GM12878 (cell line): ENCODE data around the gene CTNNAL1. TPM values are rescaled to one million over a fixed set of nuclear protein-coding genes. Genes with fewer than 3 reads are reported as not detected.
"Not testable (repeated sequence)": the region's sequence is repeated elsewhere in the genome, so short reads cannot be mapped to it uniquely, and the experiment has no call there.

ENCODE experiments used
- ATAC-seq: fragments of 200-7000 bp; cut with Tn5 transposase; 3 replicates; pipeline ENCODE4 v1.9.1; 2020; ENCODE audit warnings: mild to moderate bottlenecking, moderate library complexity
- BruUV-seq: library from RNA; stranded (reverse); fragments of 400-500 nt; replicated peaks from 2 replicates; lab custom pipeline; 2021; lab: Mats Ljungman, UMichigan
- CTCF ChIA-PET: fragments of 300-600 bp; sonication (Branson Sonifier 250); formaldehyde crosslinking; extraction: SDS; loops from one replicate; lab custom pipeline; 2021; ENCODE audit warnings: inconsistent platforms; lab: Yijun Ruan, JAX
- POLR2A ChIA-PET: fragments of 350-600 bp; formaldehyde crosslinking; extraction: SDS; loops from one replicate; lab custom pipeline; 2021; ENCODE audit warnings: inconsistent platforms; lab: Charles Lee
- RAD21 ChIA-PET: fragments of 300-600 bp; sonication (Branson Sonifier 250); formaldehyde crosslinking; loops from one replicate; lab custom pipeline; 2023; ENCODE audit warnings: antibody characterized with exemption; ENCODE audit not compliant: unreplicated experiment; lab: Charles Lee
- SMC1A ChIA-PET: fragments of 300-600 bp; sonication (Branson Sonifier 250); formaldehyde crosslinking; loops from one replicate; lab custom pipeline; 2023; ENCODE audit not compliant: unreplicated experiment, uncharacterized antibody; lab: Charles Lee
- DNase-seq: peaks from one replicate; pipeline ENCODE4 v3.0.0-alpha.2; 2011; ENCODE audit warnings: low read depth, low spot score
- FAIRE-seq: peaks from 3 replicates; lab custom pipeline; 2011; peaks lifted over from hg19 to GRCh38; lab: Jason Lieb, UNC
- H2AFZ ChIP-seq: 2 replicates; pipeline ENCODE4 v1.6.0; 2011; ENCODE audit warnings: low read depth, low read length, control low read depth; ENCODE audit not compliant: control insufficient read depth
- H3K27ac ChIP-seq: 2 replicates; pipeline ENCODE4 v1.5.1; 2011; ENCODE audit warnings: control low read depth; ENCODE audit not compliant: control insufficient read depth, insufficient read depth
- H3K27me3 ChIP-seq, 2 experiments: replicated peaks in 1 of 2; 2 replicates each; pipeline versions ENCODE4 v1.6.0 to v1.6.1; 2011; ENCODE audit warnings: low read length in 1 of 2; ENCODE audit not compliant: control insufficient read depth in 2 of 2, insufficient read depth in 2 of 2
- H3K36me3 ChIP-seq, 2 experiments: 2 replicates each; pipeline ENCODE4 v1.5.1; 2011; ENCODE audit warnings: low read length in 1 of 2; ENCODE audit not compliant: control insufficient read depth in 2 of 2, insufficient read depth in 2 of 2
- H3K4me1 ChIP-seq: 2 replicates; pipeline ENCODE4 v1.6.1; 2011; ENCODE audit warnings: mild to moderate bottlenecking, low read length, moderate library complexity, mixed read lengths; ENCODE audit not compliant: control insufficient read depth, insufficient read depth
- H3K4me2 ChIP-seq: 2 replicates; pipeline ENCODE4 v1.6.0; 2011; ENCODE audit warnings: control low read depth; ENCODE audit not compliant: control insufficient read depth, insufficient read depth
- H3K4me3 ChIP-seq: fragments of 200-600 bp; sonication (generic); 2 replicates; pipeline ENCODE4 v1.5.1; 2016
- H3K79me2 ChIP-seq: 2 replicates; pipeline ENCODE4 v1.6.0; 2011; ENCODE audit warnings: low read length; ENCODE audit not compliant: control insufficient read depth, insufficient read depth
- H3K9ac ChIP-seq: 2 replicates; pipeline ENCODE4 v1.8.0; 2011; ENCODE audit warnings: low read length, control low read depth, mixed read lengths; ENCODE audit not compliant: control insufficient read depth, insufficient read depth
- H3K9me3 ChIP-seq: replicated peaks from 3 replicates; pipeline ENCODE4 v1.5.1; 2011; ENCODE audit warnings: mild to moderate bottlenecking, low read length; ENCODE audit not compliant: control insufficient read depth, insufficient read depth
- H4K20me1 ChIP-seq: 2 replicates; pipeline ENCODE4 v1.6.0; 2011; ENCODE audit not compliant: control insufficient read depth, insufficient read depth
- CREM ChIP-seq: IDR thresholded peaks from 2 replicates; pipeline ENCODE4 v1.6.1; 2014; ENCODE audit warnings: antibody characterized with exemption, low read depth
- DPF2 ChIP-seq: fragments of 450-650 bp; IDR thresholded peaks from 2 replicates; pipeline ENCODE4 v1.6.1; 2017; ENCODE audit warnings: mild to moderate bottlenecking
- FOXK2 ChIP-seq: fragments of 450-650 bp; IDR thresholded peaks from 2 replicates; pipeline ENCODE4 v1.6.1; 2017; ENCODE audit warnings: mild to moderate bottlenecking, moderate library complexity
- GABPA ChIP-seq: IDR thresholded peaks from 2 replicates; pipeline ENCODE4 v1.6.1; 2014; ENCODE audit warnings: antibody characterized with exemption, low read depth, mild to moderate bottlenecking, inconsistent platforms
- POLR2AphosphoS2 ChIP-seq: IDR thresholded peaks from 2 replicates; pipeline ENCODE4 v1.6.1; 2011; ENCODE audit warnings: low read depth, mild to moderate bottlenecking, low read length, improper control_type of control experiment, moderate library complexity
- RELA ChIP-seq: fragments of 450-650 bp; IDR thresholded peaks from 2 replicates; pipeline ENCODE4 v1.8.0; 2014; ENCODE audit warnings: borderline replicate concordance; ENCODE audit not compliant: partially characterized antibody
- USF2 ChIP-seq: IDR thresholded peaks from 2 replicates; pipeline ENCODE4 v1.6.1; 2011; ENCODE audit warnings: low read depth, low read length, improper control_type of control experiment, borderline replicate concordance
- WGBS: methylation state at CpG from one replicate; pipeline ENCODE4 v1.1.6; 2016; ENCODE audit warnings: low lambda C conversion rate; ENCODE audit not compliant: insufficient replicate concordance, insufficient coverage; ENCODE audit errors: missing lambda C conversion rate; 5-methylcytosine and 5-hydroxymethylcytosine counted together
- in situ Hi-C: fragments of 300-500 bp; cut with MboI; formaldehyde crosslinking; loops from 9 replicates; pipeline ENCODE4 v1.14.3; 2018; ENCODE audit warnings: mixed read lengths
- intact Hi-C: fragments of 100-400 bp; cut with micrococcal nuclease; formaldehyde crosslinking; loops from one replicate; pipeline ENCODE4 v1.14.2; 2022; ENCODE audit not compliant: unreplicated experiment
- polyA plus RNA-seq, 11 experiments: library from polyadenylated mRNA; depleted of rRNA in 4 of 11; unstranded in 6 of 11; stranded (reverse) in 5 of 11; fragments of >200 nt; fragmentation: Nextera tagmentation in 4 of 11; fragmentation: Illumina TruSeq in 1 of 11; extraction: Ambion mirVana in 4 of 11; extraction: Trizol in 1 of 11; gene quantifications; 1 replicate in 1 of 11; 2 replicates in 10 of 11; pipeline versions ENCODE4 v1.2.1 to v1.2.3, GENCODE V29; 2011 to 2016; ENCODE audit warnings: inconsistent platforms in 2 of 11, missing spikeins in 2 of 11, low read depth in 1 of 11
- total RNA-seq, 4 experiments: library from RNA; depleted of rRNA in 3 of 4; stranded (reverse); fragments of >200 nt in 3 of 4; fragmentation: Illumina TruSeq in 1 of 4; extraction: Trizol in 1 of 4; gene quantifications; 2 replicates each; pipeline versions ENCODE4 v1.2.1 to v1.2.3, GENCODE V29; 2013 to 2021
- TF ChIP-seq, protein P1 (sequence below): fragments of 450-650 bp; formaldehyde crosslinking; IDR thresholded peaks from 2 replicates; pipeline ENCODE4 v1.4.0; 2020; ENCODE audit warnings: mild to moderate bottlenecking, moderate library complexity
- TF ChIP-seq, protein P2 (sequence below): fragments of 450-650 bp; IDR thresholded peaks from 2 replicates; pipeline ENCODE4 v1.6.1; 2018; ENCODE audit warnings: mild to moderate bottlenecking, low read depth, moderate library complexity; ENCODE audit not compliant: partially characterized antibody

CTNNAL1 gene
- total and polyA plus RNA-seq, 10 of the 15 experiments (the other 5 are each of a cell fraction or from before 2014, with no cell fraction given) = 16.3 to 82.5 (median 45.2) TPM

GRCh38 chr9:108972186-108972585, 41.1 kb downstream of the CTNNAL1 start:
- FAIRE-seq = no peak
- no peaks in the 10 kb centered on the region for H4K20me1 ChIP-seq
- TF ChIP-seq GABPA (no peak), POLR2AphosphoS2 (no peak), FOXK2 (no peak), RELA (no peak), CREM (no peak), USF2 (no peak), DPF2 (no peak)
- TF ChIP-seq, protein P1, sequence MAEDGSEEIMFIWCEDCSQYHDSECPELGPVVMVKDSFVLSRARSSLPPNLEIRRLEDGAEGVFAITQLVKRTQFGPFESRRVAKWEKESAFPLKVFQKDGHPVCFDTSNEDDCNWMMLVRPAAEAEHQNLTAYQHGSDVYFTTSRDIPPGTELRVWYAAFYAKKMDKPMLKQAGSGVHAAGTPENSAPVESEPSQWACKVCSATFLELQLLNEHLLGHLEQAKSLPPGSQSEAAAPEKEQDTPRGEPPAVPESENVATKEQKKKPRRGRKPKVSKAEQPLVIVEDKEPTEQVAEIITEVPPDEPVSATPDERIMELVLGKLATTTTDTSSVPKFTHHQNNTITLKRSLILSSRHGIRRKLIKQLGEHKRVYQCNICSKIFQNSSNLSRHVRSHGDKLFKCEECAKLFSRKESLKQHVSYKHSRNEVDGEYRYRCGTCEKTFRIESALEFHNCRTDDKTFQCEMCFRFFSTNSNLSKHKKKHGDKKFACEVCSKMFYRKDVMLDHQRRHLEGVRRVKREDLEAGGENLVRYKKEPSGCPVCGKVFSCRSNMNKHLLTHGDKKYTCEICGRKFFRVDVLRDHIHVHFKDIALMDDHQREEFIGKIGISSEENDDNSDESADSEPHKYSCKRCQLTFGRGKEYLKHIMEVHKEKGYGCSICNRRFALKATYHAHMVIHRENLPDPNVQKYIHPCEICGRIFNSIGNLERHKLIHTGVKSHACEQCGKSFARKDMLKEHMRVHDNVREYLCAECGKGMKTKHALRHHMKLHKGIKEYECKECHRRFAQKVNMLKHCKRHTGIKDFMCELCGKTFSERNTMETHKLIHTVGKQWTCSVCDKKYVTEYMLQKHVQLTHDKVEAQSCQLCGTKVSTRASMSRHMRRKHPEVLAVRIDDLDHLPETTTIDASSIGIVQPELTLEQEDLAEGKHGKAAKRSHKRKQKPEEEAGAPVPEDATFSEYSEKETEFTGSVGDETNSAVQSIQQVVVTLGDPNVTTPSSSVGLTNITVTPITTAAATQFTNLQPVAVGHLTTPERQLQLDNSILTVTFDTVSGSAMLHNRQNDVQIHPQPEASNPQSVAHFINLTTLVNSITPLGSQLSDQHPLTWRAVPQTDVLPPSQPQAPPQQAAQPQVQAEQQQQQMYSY (CRISPR knock-in tag) = no peak
- TF ChIP-seq, protein P2, sequence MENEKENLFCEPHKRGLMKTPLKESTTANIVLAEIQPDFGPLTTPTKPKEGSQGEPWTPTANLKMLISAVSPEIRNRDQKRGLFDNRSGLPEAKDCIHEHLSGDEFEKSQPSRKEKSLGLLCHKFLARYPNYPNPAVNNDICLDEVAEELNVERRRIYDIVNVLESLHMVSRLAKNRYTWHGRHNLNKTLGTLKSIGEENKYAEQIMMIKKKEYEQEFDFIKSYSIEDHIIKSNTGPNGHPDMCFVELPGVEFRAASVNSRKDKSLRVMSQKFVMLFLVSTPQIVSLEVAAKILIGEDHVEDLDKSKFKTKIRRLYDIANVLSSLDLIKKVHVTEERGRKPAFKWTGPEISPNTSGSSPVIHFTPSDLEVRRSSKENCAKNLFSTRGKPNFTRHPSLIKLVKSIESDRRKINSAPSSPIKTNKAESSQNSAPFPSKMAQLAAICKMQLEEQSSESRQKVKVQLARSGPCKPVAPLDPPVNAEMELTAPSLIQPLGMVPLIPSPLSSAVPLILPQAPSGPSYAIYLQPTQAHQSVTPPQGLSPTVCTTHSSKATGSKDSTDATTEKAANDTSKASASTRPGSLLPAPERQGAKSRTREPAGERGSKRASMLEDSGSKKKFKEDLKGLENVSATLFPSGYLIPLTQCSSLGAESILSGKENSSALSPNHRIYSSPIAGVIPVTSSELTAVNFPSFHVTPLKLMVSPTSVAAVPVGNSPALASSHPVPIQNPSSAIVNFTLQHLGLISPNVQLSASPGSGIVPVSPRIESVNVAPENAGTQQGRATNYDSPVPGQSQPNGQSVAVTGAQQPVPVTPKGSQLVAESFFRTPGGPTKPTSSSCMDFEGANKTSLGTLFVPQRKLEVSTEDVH = no peak
- no peak for ATAC-seq
- H3K9ac ChIP-seq = no peak overlapping the region
- no peak overlapping the region for H3K4me3 ChIP-seq
- H3K79me2 ChIP-seq = no peaks in the 10 kb centered on the region
- no peak overlapping the region for H2AFZ ChIP-seq
- no peaks in the 10 kb centered on the region; the same call in 2 of the 3 replicates for H3K9me3 ChIP-seq
- no peak overlapping the region for H3K4me2 ChIP-seq
- DNase-seq = no peak
- no peaks in the 10 kb centered on the region for H3K4me1 ChIP-seq
- H3K27ac ChIP-seq = no peak overlapping the region
- POLR2A ChIA-PET = no interaction called here
- SMC1A ChIA-PET = no interaction called here
- 97% methylated on average over 3 of the region's 3 CpGs for WGBS
- no peaks in the 10 kb centered on the region for H3K27me3 ChIP-seq
- BruUV-seq = no TSS peak
- RAD21 ChIA-PET = no interaction called here
- H3K36me3 ChIP-seq = no peaks in the 10 kb centered on the region; a peak in 1 of 4 replicates
- in situ Hi-C loops (no loop called here), intact Hi-C loops (no loop called here)
- CTCF ChIA-PET = no interaction called here

GRCh38 chr9:108971392-108971791, 41.9 kb downstream of the CTNNAL1 start:
- ATAC-seq, H3K36me3 ChIP-seq, H3K27me3 ChIP-seq, H3K4me2 ChIP-seq, BruUV-seq, H2AFZ ChIP-seq, H3K27ac ChIP-seq, RAD21 ChIA-PET, POLR2A ChIA-PET, FAIRE-seq, H4K20me1 ChIP-seq, H3K9me3 ChIP-seq, DNase-seq, SMC1A ChIA-PET, H3K9ac ChIP-seq, in situ Hi-C loops, H3K4me1 ChIP-seq, H3K79me2 ChIP-seq, H3K4me3 ChIP-seq, intact Hi-C loops: not testable (repeated sequence)
- CTCF ChIA-PET = interaction anchor here (5.3 kb wide), 1 partner anchor 17 kb away, joined by 23 read pairs; no protein-coding TSS in a partner anchor
- WGBS = 100% methylated on average over 2 of the region's 2 CpGs
